Lower lobe of right lung (tissue), 2 donors: ENCODE data around the gene SRGAP1. TPM values are rescaled to one million over a fixed set of nuclear protein-coding genes. Genes with fewer than 3 reads are reported as not detected.

Experiments used
- ATAC-seq, 2 donors: fragments of 200-7000 bp; cut with Tn5 transposase; one replicate each; pipeline ENCODE4 v1.9.1; 2020 to 2022; ENCODE audit warnings: mild to moderate bottlenecking in 2 of 2, moderate library complexity in 2 of 2
- DNase-seq: peaks from one replicate; pipeline ENCODE4 v3.0.0-alpha.2; 2020
- H3K27ac ChIP-seq: fragments of 200-600 bp; one replicate; pipeline ENCODE4 v1.8.0; 2022
- H3K27me3 ChIP-seq: fragments of 200-600 bp; one replicate; pipeline ENCODE4 v1.8.0; 2022; ENCODE audit warnings: low read depth
- H3K36me3 ChIP-seq: fragments of 200-600 bp; one replicate; pipeline ENCODE4 v1.8.0; 2022; ENCODE audit warnings: mild to moderate bottlenecking
- H3K4me1 ChIP-seq: fragments of 200-600 bp; one replicate; pipeline ENCODE4 v1.8.0; 2022
- H3K4me3 ChIP-seq: fragments of 200-600 bp; one replicate; pipeline ENCODE4 v1.8.0; 2022; ENCODE audit warnings: mild to moderate bottlenecking
- H3K9me3 ChIP-seq: fragments of 200-600 bp; one replicate; pipeline ENCODE4 v1.8.0; 2022
- CTCF ChIP-seq: fragments of 200-600 bp; IDR thresholded peaks from one replicate; pipeline ENCODE4 v1.8.0; 2022; ENCODE audit warnings: antibody characterized with exemption, mild to moderate bottlenecking
- intact Hi-C: fragments of 100-400 bp; cut with DNase I; formaldehyde crosslinking; loops from one replicate; pipeline ENCODE4 v1.11.0; 2022
- total RNA-seq: library from RNA; stranded (reverse); fragmentation: NEBNext Ultra II Directional; extraction: Animal tissue kit (Norgen Biotek cat#: 25700); gene quantifications from one replicate; pipeline ENCODE4 v1.2.1, GENCODE V29; 2021
- donor health status: DM: no; HTN: yes; CAD: no; lungs with severe emphysema.

The SRGAP1 gene
- total RNA-seq, 1 donor from 2014 or later = 6.7 TPM

- no peak for TF ChIP-seq CTCF
- H3K27me3 ChIP-seq = no peaks in the 10 kb centered on the region
- H3K4me1 ChIP-seq = no peaks in the 10 kb centered on the region
- H3K9me3 ChIP-seq = no peaks in the 10 kb centered on the region
- intact Hi-C loops = no loop called here
- ATAC-seq (peak in 1 of 2 donors; percentile 33), DNase-seq (no peak)
- H3K27ac ChIP-seq = no peak overlapping the region
- peaks cover 13% of the 10 kb centered on the region for H3K36me3 ChIP-seq
- H3K4me3 ChIP-seq = no peak overlapping the region
Measured at GRCh38 chr12:63805704-63806672, 38.5 kb upstream of the SRGAP1 start.

- Histone ChIP-seq H3K27me3 (no peaks in the 10 kb centered on the region), H3K36me3 (peaks cover 13% of the 10 kb centered on the region), H3K27ac (no peak overlapping the region), H3K4me3 (no peak overlapping the region), H3K9me3 (no peaks in the 10 kb centered on the region), H3K4me1 (no peaks in the 10 kb centered on the region)
- intact Hi-C loops = no loop called here
- no peak for TF ChIP-seq CTCF
- ATAC-seq (no peak), DNase-seq (no peak)
Measured at GRCh38 chr12:63808631-63809030, 35.9 kb upstream of the SRGAP1 start.

DNA sequence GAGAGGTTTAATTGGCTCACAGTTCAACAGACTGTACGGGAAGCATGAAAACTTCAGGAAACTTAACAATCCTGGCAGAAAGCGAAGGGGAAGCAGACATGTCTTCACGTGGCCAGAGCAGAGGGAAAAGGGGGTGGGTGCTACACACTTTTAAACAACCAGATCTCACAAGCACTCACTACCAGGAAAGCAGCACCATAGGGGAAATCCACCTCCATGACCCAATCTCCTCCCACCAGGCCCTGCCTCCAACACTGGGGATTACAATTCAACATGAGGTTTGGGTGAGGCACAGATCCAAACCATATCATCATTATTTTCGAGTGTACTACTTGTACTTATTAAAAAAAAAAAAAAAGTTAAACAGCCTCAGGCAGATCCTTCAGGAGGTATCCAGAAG, 34.9 kb upstream of the SRGAP1 start:
- H3K4me3 ChIP-seq = no peak overlapping the region
- intact Hi-C loops = no loop called here
- no peak for TF ChIP-seq CTCF
- peaks cover 13% of the 10 kb centered on the region for H3K36me3 ChIP-seq
- no peaks in the 10 kb centered on the region for H3K9me3 ChIP-seq
- DNase-seq = no peak
- no peak for ATAC-seq
- H3K4me1 ChIP-seq = no peaks in the 10 kb centered on the region
- no peak overlapping the region for H3K27ac ChIP-seq
- H3K27me3 ChIP-seq = no peaks in the 10 kb centered on the region

GRCh38 chr12:63811334-63811733, 33.2 kb upstream of the SRGAP1 start:
- no peaks in the 10 kb centered on the region for H3K4me1 ChIP-seq
- no peak for TF ChIP-seq CTCF
- peaks cover 4% of the 10 kb centered on the region for H3K36me3 ChIP-seq
- H3K27ac ChIP-seq = no peak overlapping the region
- H3K4me3 ChIP-seq = no peak overlapping the region
- no peaks in the 10 kb centered on the region for H3K27me3 ChIP-seq
- DNase-seq (no peak), ATAC-seq (no peak)
- intact Hi-C loops = no loop called here
- H3K9me3 ChIP-seq = no peaks in the 10 kb centered on the region

DNA sequence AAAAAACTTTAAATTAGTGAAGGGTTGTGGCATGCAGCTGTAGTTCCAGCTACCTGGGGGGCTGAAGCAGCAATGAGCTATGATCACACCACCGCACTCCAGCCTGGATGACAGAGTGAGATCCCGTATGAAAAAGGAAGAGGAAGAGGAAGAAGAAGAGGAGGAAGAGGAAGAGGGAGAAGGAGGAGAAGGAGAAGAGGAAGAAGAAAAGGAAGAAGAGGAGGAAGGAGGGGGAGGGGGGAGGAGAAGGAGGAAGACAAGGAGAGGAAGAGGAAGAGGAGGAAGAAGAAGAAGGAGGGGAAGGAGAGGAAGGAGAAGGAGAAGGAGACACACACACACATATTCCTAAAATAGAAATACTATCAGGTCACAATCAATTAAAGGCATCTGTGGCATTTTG, 32.7 kb upstream of the SRGAP1 start:
- TF ChIP-seq CTCF = no peak
- DNase-seq (no peak), ATAC-seq (no peak)
- H3K27me3 ChIP-seq = no peaks in the 10 kb centered on the region
- no peaks in the 10 kb centered on the region for H3K9me3 ChIP-seq
- intact Hi-C loops = no loop called here
- H3K36me3 ChIP-seq = peaks cover 4% of the 10 kb centered on the region
- no peak overlapping the region for H3K4me3 ChIP-seq
- no peaks in the 10 kb centered on the region for H3K4me1 ChIP-seq
- H3K27ac ChIP-seq = no peak overlapping the region
